H9 (cell line): ENCODE results near the gene MICALL2. TPM values are rescaled to one million over a fixed set of nuclear protein-coding genes. Genes with fewer than 3 reads are reported as not detected.

Experiments
- DNase-seq: peaks from one replicate; pipeline ENCODE4 v3.0.0-alpha.2; 2017
- H2AFZ ChIP-seq: one replicate; pipeline ENCODE4 v1.6.1; 2013; ENCODE audit warnings: mild to moderate bottlenecking, low read length, control low read depth, moderate library complexity
- H2AK5ac ChIP-seq: 2 replicates; pipeline ENCODE4 v1.6.1; 2013; ENCODE audit warnings: low read length, control low read depth, mixed read lengths; ENCODE audit not compliant: insufficient read length
- H2BK120ac ChIP-seq: one replicate; pipeline ENCODE4 v1.6.1; 2013; ENCODE audit warnings: low read depth, mild to moderate bottlenecking, low read length, control low read depth, inconsistent platforms; ENCODE audit not compliant: poor library complexity, severe bottlenecking
- H2BK12ac ChIP-seq: 2 replicates; pipeline ENCODE4 v1.6.1; 2013; ENCODE audit warnings: low read length, control low read depth, mixed read lengths, low read depth; ENCODE audit not compliant: insufficient read length
- H2BK15ac ChIP-seq: 2 replicates; pipeline ENCODE4 v1.6.1; 2013; ENCODE audit warnings: low read depth, low read length, control low read depth
- H2BK20ac ChIP-seq: one replicate; pipeline ENCODE4 v1.6.1; 2013; ENCODE audit warnings: low read depth, mild to moderate bottlenecking, low read length, control low read depth, inconsistent platforms; ENCODE audit not compliant: poor library complexity, severe bottlenecking
- H2BK5ac ChIP-seq: 2 replicates; pipeline ENCODE4 v1.6.1; 2013; ENCODE audit warnings: low read length, control low read depth, mixed read lengths; ENCODE audit not compliant: insufficient read length
- H3K14ac ChIP-seq: 2 replicates; pipeline ENCODE4 v1.6.1; 2013; ENCODE audit warnings: low read length, control low read depth; ENCODE audit not compliant: insufficient read depth
- H3K18ac ChIP-seq: 2 replicates; pipeline ENCODE4 v1.6.1; 2013; ENCODE audit warnings: low read depth, mild to moderate bottlenecking, mixed read lengths, low read length, control low read depth; ENCODE audit not compliant: insufficient read length
- H3K23ac ChIP-seq: 2 replicates; pipeline ENCODE4 v1.6.1; 2013; ENCODE audit warnings: low read length, control low read depth, mixed read lengths, low read depth; ENCODE audit not compliant: insufficient read length
- H3K23me2 ChIP-seq: 2 replicates; pipeline ENCODE4 v1.6.1; 2013; ENCODE audit warnings: low read depth, mild to moderate bottlenecking, mixed read lengths, low read length, control low read depth; ENCODE audit not compliant: insufficient read length, poor library complexity, severe bottlenecking
- H3K27ac ChIP-seq: 2 replicates; pipeline ENCODE4 v1.5.1; 2013; ENCODE audit warnings: low read length, control low read depth, mixed read lengths, low read depth; ENCODE audit not compliant: insufficient read length
- H3K27me3 ChIP-seq: 2 replicates; pipeline ENCODE4 v1.6.1; 2013; ENCODE audit warnings: low read length, control low read depth, inconsistent platforms; ENCODE audit not compliant: insufficient read depth
- H3K4ac ChIP-seq: 2 replicates; pipeline ENCODE4 v1.6.1; 2013; ENCODE audit warnings: low read depth, mild to moderate bottlenecking, control low read depth, inconsistent platforms, low read length, moderate library complexity
- H3K4me1 ChIP-seq: 2 replicates; pipeline ENCODE4 v1.6.1; 2013; ENCODE audit warnings: low read length, control low read depth, inconsistent platforms; ENCODE audit not compliant: insufficient read depth
- H3K4me2 ChIP-seq: 2 replicates; pipeline ENCODE4 v1.6.1; 2013; ENCODE audit warnings: low read length, control low read depth, mixed read lengths; ENCODE audit not compliant: insufficient read length, insufficient read depth
- H3K56ac ChIP-seq: 2 replicates; pipeline ENCODE4 v1.6.1; 2013; ENCODE audit warnings: low read depth, mild to moderate bottlenecking, mixed read lengths, low read length, control low read depth; ENCODE audit not compliant: insufficient read length
- H3K79me1 ChIP-seq: 2 replicates; pipeline ENCODE4 v1.6.1; 2013; ENCODE audit warnings: low read depth, mild to moderate bottlenecking, moderate library complexity, low read length, control low read depth, inconsistent platforms; ENCODE audit not compliant: insufficient read depth, poor library complexity, severe bottlenecking
- H3K79me2 ChIP-seq: 2 replicates; pipeline ENCODE4 v1.6.1; 2013; ENCODE audit warnings: low read length, control low read depth, inconsistent platforms; ENCODE audit not compliant: insufficient read depth
- H3K9ac ChIP-seq: 2 replicates; pipeline ENCODE4 v1.6.1; 2013; ENCODE audit warnings: low read length, control low read depth, mixed read lengths; ENCODE audit not compliant: insufficient read length; ENCODE audit errors: extremely low read depth
- H3K9me3 ChIP-seq: one replicate; pipeline ENCODE4 v1.6.1; 2013; ENCODE audit warnings: low read depth, low read length, inconsistent platforms; ENCODE audit not compliant: control insufficient read depth
- H3T11ph ChIP-seq: one replicate; pipeline ENCODE4 v1.6.1; 2013; ENCODE audit warnings: mild to moderate bottlenecking, low read length, control low read depth, inconsistent platforms
- H4K20me1 ChIP-seq: one replicate; pipeline ENCODE4 v1.6.1; 2013; ENCODE audit not compliant: control insufficient read depth, insufficient read length, insufficient read depth
- H4K5ac ChIP-seq: 2 replicates; pipeline ENCODE4 v1.6.1; 2013; ENCODE audit warnings: low read depth, mild to moderate bottlenecking, mixed read lengths, low read length, control low read depth; ENCODE audit not compliant: insufficient read length
- H4K8ac ChIP-seq: replicated peaks from 2 replicates; pipeline ENCODE4 v1.6.1; 2013; ENCODE audit warnings: low read length, control low read depth, mixed read lengths, low read depth; ENCODE audit not compliant: insufficient read length
- H4K91ac ChIP-seq: 2 replicates; pipeline ENCODE4 v1.6.1; 2013; ENCODE audit warnings: low read depth, mild to moderate bottlenecking, moderate library complexity, mixed read lengths, low read length, control low read depth; ENCODE audit not compliant: insufficient read length
- H3K27ac Mint-ChIP-seq, 3 experiments: 2 replicates in 2 of 3; 3 replicates in 1 of 3; pipeline ENCODE4 v1.8.0; 2020 to 2021; ENCODE audit warnings: mixed read lengths in 3 of 3, mild to moderate bottlenecking in 1 of 3, moderate library complexity in 1 of 3
- H3K27me3 Mint-ChIP-seq: 2 replicates; pipeline ENCODE4 v1.8.0; 2021; ENCODE audit warnings: low read depth, mild to moderate bottlenecking, moderate library complexity, mixed read lengths
- H3K36me3 Mint-ChIP-seq, 3 experiments: 2 replicates in 2 of 3; 3 replicates in 1 of 3; pipeline ENCODE4 v1.8.0; 2020 to 2021; ENCODE audit warnings: low read depth in 3 of 3, mixed read lengths in 3 of 3; ENCODE audit not compliant: insufficient read depth in 1 of 3
- H3K4me1 Mint-ChIP-seq, 2 experiments: 2 replicates each; pipeline ENCODE4 v1.8.0; 2020; ENCODE audit warnings: mixed read lengths in 2 of 2
- H3K4me3 Mint-ChIP-seq, 2 experiments: 2 replicates in 1 of 2; 3 replicates in 1 of 2; pipeline ENCODE4 v1.8.0; 2020 to 2021; ENCODE audit warnings: mild to moderate bottlenecking in 2 of 2, mixed read lengths in 2 of 2, moderate library complexity in 1 of 2
- H3K9me3 Mint-ChIP-seq, 2 experiments: 2 replicates in 1 of 2; 3 replicates in 1 of 2; pipeline ENCODE4 v1.8.0; 2020; ENCODE audit warnings: mild to moderate bottlenecking in 2 of 2, mixed read lengths in 2 of 2, moderate library complexity in 1 of 2
- CTCF ChIP-seq: fragments of 200-600 bp; sonication (generic); conservative IDR thresholded peaks from 3 replicates; pipeline ENCODE4 v1.8.0; 2021; ENCODE audit warnings: antibody characterized with exemption, mild to moderate bottlenecking
- WGBS: extraction: QIAGEN DNeasy Blood & Tissue Kit; methylation state at CpG from one replicate; pipeline ENCODE4 v1.1.7; 2013; ENCODE audit warnings: missing lambda C conversion rate, low lambda C conversion rate, mixed read lengths; ENCODE audit not compliant: insufficient read length; ENCODE audit errors: extremely low coverage; 5-methylcytosine and 5-hydroxymethylcytosine counted together
- total RNA-seq: library from RNA; stranded (reverse); gene quantifications from 2 replicates; pipeline ENCODE4 v1.2.1, GENCODE V29; 2021

Gene MICALL2
- total RNA-seq, 1 experiment from 2014 or later: 7.1 TPM

GRCh38 chr7:1403638-1404459, 55.4 kb downstream of the MICALL2 start:
- DNase-seq: no peak
- no peak for TF ChIP-seq CTCF
- no peak overlapping the region for H3K23ac ChIP-seq
- WGBS: no CpG with 5 or more reads among the region's 41 CpGs
- peaks cover 12 to 25% of the 10 kb centered on the region in 2 experiments for H3K4me1 Mint-ChIP-seq
- H3K9me3 ChIP-seq: no peaks in the 10 kb centered on the region
- H3K27me3 ChIP-seq: peaks cover 2% of the 10 kb centered on the region; the same call in 1 of the 2 replicates
- H3K4me1 ChIP-seq: no peaks in the 10 kb centered on the region
- H3K79me2 ChIP-seq: no peaks in the 10 kb centered on the region
- H3K27ac Mint-ChIP-seq: no peak overlapping the region
- no peaks in the 10 kb centered on the region for H3K23me2 ChIP-seq
- no peaks in the 10 kb centered on the region for H4K20me1 ChIP-seq
- no peak overlapping the region for H2BK120ac ChIP-seq
- no peak overlapping the region for H3K27ac ChIP-seq
- no peak overlapping the region for H2BK12ac ChIP-seq
- H2AFZ ChIP-seq: no peak overlapping the region
- no peak overlapping the region for H4K5ac ChIP-seq
- no peak overlapping the region for H3T11ph ChIP-seq
- H3K18ac ChIP-seq: peak overlapping the region; percentile 7
- H2BK5ac ChIP-seq: no peak overlapping the region
- H3K56ac ChIP-seq: no peak overlapping the region
- H3K4me2 ChIP-seq: peak overlapping the region; percentile 69
- no peak overlapping the region for H2BK20ac ChIP-seq
- no peaks in the 10 kb centered on the region; a peak in 2 of 5 replicates for H3K9me3 Mint-ChIP-seq
- peak overlapping the region; percentile 75 for H3K14ac ChIP-seq
- no peak overlapping the region for H2AK5ac ChIP-seq
- no peaks in the 10 kb centered on the region for H3K79me1 ChIP-seq
- no peak overlapping the region for H4K91ac ChIP-seq
- no peak overlapping the region for H3K4ac ChIP-seq
- peak overlapping the region; percentile 39 to 83 for H3K4me3 Mint-ChIP-seq
- H3K9ac ChIP-seq: no peak overlapping the region
- H2BK15ac ChIP-seq: no peak overlapping the region
- peaks cover 79% of the 10 kb centered on the region for H3K27me3 Mint-ChIP-seq
- H4K8ac ChIP-seq: no peak overlapping the region
- no peaks in the 10 kb centered on the region; a peak in 1 of 7 replicates for H3K36me3 Mint-ChIP-seq
